CD8-positive, alpha-beta memory T cell (primary cell): Measurements from ENCODE around the gene RPLP2. TPM values are rescaled to one million over a fixed set of nuclear protein-coding genes. Genes with fewer than 3 reads are reported as not detected.
A peak's percentile ranks its signal among the peaks of the same experiment; 100 is the strongest.

Experiments
- CTCF ChIA-PET: fragments of 350-600 bp; sonication (Branson Sonifier 250); formaldehyde crosslinking; loops from one replicate; lab custom pipeline; 2021; ENCODE audit warnings: antibody characterized with exemption; lab: Charles Lee
- POLR2A ChIA-PET: fragments of 350-600 bp; sonication (Branson Sonifier 250); formaldehyde crosslinking; loops from one replicate; lab custom pipeline; 2021; ENCODE audit warnings: antibody characterized with exemption; lab: Charles Lee
- DNase-seq, 5 donors: peaks; one replicate each; pipeline versions ENCODE4 v3.0.0 to v3.0.0-alpha.2; 2020 to 2022; ENCODE audit warnings: mixed read lengths in 1 of 5
- H3K27ac ChIP-seq: one replicate; pipeline ENCODE4 v1.7.0; 2013; ENCODE audit warnings: low read depth, mild to moderate bottlenecking, low read length, moderate library complexity
- H3K27me3 ChIP-seq: 2 replicates; pipeline ENCODE4 v1.7.0; 2013; ENCODE audit warnings: low read length, mild to moderate bottlenecking; ENCODE audit not compliant: insufficient read depth, poor library complexity, severe bottlenecking
- H3K36me3 ChIP-seq: 2 replicates; pipeline ENCODE4 v1.7.0; 2013; ENCODE audit warnings: mild to moderate bottlenecking, low read length, moderate library complexity; ENCODE audit not compliant: insufficient read depth
- H3K4me1 ChIP-seq: 2 replicates; pipeline ENCODE4 v1.7.0; 2013; ENCODE audit warnings: mild to moderate bottlenecking, low read length, moderate library complexity; ENCODE audit not compliant: insufficient read depth
- H3K4me3 ChIP-seq: 2 replicates; pipeline ENCODE4 v1.7.0; 2013; ENCODE audit warnings: mild to moderate bottlenecking, low read length
- H3K9me3 ChIP-seq: 2 replicates; pipeline ENCODE4 v1.7.0; 2013; ENCODE audit warnings: mild to moderate bottlenecking, low read length
- H3K27ac Mint-ChIP-seq, 8 donors: one replicate each; pipeline ENCODE4 v1.8.0; 2020 to 2021; ENCODE audit warnings: mixed read lengths in 8 of 8, mild to moderate bottlenecking in 6 of 8, inconsistent platforms in 3 of 8, moderate library complexity in 3 of 8
- H3K27me3 Mint-ChIP-seq, 2 donors: one replicate each; pipeline ENCODE4 v1.8.0; 2020 to 2021; ENCODE audit warnings: mixed read lengths in 2 of 2, mild to moderate bottlenecking in 1 of 2, moderate library complexity in 1 of 2
- H3K36me3 Mint-ChIP-seq, 3 donors: one replicate each; pipeline ENCODE4 v1.8.0; 2020 to 2021; ENCODE audit warnings: mixed read lengths in 3 of 3, inconsistent platforms in 1 of 3, mild to moderate bottlenecking in 1 of 3
- H3K4me1 Mint-ChIP-seq, 3 donors: one replicate each; pipeline ENCODE4 v1.8.0; 2020 to 2021; ENCODE audit warnings: mixed read lengths in 3 of 3, inconsistent platforms in 1 of 3, mild to moderate bottlenecking in 1 of 3
- H3K4me3 Mint-ChIP-seq, 7 donors: one replicate each; pipeline ENCODE4 v1.8.0; 2020 to 2021; ENCODE audit warnings: mixed read lengths in 7 of 7, mild to moderate bottlenecking in 6 of 7, moderate library complexity in 4 of 7, inconsistent platforms in 2 of 7
- H3K9me3 Mint-ChIP-seq, 5 donors: one replicate each; pipeline ENCODE4 v1.8.0; 2020 to 2022; ENCODE audit warnings: mixed read lengths in 5 of 5, mild to moderate bottlenecking in 3 of 5, moderate library complexity in 2 of 5, inconsistent platforms in 1 of 5
- polyA plus RNA-seq: library from polyadenylated mRNA; unstranded; fragments of 300-500 nt; fragmentation: Illumina TruSeq; gene quantifications from one replicate; pipeline ENCODE4 v1.2.3, GENCODE V29; 2021
- total RNA-seq, 2 experiments: library from RNA; stranded (reverse); gene quantifications; one replicate each; pipeline ENCODE4 v1.2.3, GENCODE V29; 2021

The RPLP2 gene
- total and polyA plus RNA-seq, 3 experiments from 2014 or later: 2,769 to 3,158 (median 2,922) TPM

DNA sequence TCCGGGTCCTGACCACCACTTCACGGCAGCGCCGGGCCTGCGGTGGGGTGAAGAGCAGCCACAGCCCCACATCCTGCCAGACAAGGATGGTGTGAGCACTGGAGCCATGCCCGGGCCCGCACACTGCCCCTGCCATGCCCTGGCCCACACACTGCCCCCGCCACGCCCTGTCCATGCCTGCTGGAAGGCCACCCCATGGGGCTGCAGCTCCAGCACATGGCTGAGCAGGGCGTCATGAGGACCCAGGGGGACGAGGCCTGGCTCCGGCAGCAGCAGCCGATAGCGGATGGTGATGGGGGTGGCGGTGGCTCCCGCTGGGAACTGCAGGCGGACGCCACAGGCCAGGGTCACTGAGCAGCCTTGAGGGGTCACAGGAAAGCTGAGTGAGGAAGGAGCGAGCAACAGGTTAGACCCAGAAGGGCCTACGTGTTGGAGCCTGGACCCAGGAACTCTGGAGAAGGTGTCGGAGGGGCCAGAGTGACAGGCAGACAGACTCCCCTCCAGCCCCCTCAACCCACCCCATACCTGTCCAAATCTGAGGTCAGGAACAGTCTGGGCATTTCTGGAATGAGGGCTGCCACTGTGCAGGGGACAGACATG is 7.6 kb upstream of the RPLP2 start:
- POLR2A ChIA-PET: no interaction called here
- DNase-seq: no peak
- peak overlapping the region in 1 of 8 donors; percentile 60 for H3K27ac Mint-ChIP-seq
- no peaks in the 10 kb centered on the region for H3K9me3 ChIP-seq
- peak overlapping the region in 2 of 7 donors; percentile 19 to 68 for H3K4me3 Mint-ChIP-seq
- H3K36me3 Mint-ChIP-seq: peaks cover 0 to 2% (median 0%) of the 10 kb centered on the region in 3 donors
- no peaks in the 10 kb centered on the region for H3K27me3 Mint-ChIP-seq
- H3K4me3 ChIP-seq: no peak overlapping the region
- no peaks in the 10 kb centered on the region for H3K36me3 ChIP-seq
- H3K9me3 Mint-ChIP-seq: no peaks in the 10 kb centered on the region
- peaks cover 2 to 18% (median 6%) of the 10 kb centered on the region in 3 donors for H3K4me1 Mint-ChIP-seq
- peaks cover 13% of the 10 kb centered on the region for H3K4me1 ChIP-seq
- CTCF ChIA-PET: interaction anchor here (1.3 kb wide), 1 partner anchor 54 kb away, joined by 4 read pairs; the partner anchor contains the start of gene TALDO1
- H3K27me3 ChIP-seq: no peaks in the 10 kb centered on the region
- no peak overlapping the region for H3K27ac ChIP-seq

DNA sequence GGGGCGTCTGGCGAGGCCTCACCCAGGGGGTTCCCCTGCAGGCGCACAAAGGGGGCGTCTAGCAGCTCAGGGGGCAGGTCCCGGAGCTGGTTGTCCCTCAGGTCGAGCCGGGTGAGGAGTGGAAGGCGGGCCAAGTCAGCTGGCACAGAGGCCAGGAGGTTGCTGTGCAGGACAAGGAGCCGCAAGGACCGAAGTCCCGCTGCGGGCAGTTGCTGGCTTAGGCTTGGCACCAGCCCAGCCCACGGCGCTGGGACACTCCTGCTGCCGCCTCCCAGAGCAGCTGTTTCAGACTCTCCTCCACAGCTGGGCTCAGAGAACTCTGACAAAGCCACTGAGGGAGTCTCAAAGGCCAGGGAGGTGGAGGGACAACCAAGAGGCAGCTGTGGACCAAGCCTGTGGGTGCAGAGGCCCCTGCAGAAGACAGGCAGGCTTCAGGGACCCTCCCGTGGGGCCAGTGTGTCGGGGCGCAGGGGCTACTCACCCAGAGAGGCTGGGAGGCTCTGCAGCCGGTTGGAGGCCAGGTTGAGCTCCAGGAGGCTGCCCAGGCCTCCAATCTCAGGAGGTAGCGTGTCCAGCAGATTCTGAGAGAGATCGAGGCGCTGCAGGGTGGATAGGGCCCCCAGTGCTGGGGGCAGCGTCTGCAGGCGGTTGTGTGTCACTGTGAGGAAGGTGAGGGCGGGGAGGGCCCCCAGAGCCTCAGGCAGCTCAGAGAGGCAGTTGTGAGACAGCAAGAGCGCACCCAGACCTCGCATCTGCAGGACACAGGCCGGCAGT is 6.9 kb upstream of the RPLP2 start:
- Histone ChIP-seq H3K9me3 (no peaks in the 10 kb centered on the region), H3K4me1 (peaks cover 11% of the 10 kb centered on the region), H3K27me3 (no peaks in the 10 kb centered on the region), H3K27ac (no peak overlapping the region), H3K36me3 (no peaks in the 10 kb centered on the region), H3K4me3 (no peak overlapping the region)
- Mint-ChIP-seq H3K27ac (no peak overlapping the region), H3K27me3 (no peaks in the 10 kb centered on the region), H3K9me3 (no peaks in the 10 kb centered on the region), H3K4me3 (peak overlapping the region in 3 of 7 donors; percentile 2 to 23 (median 19)), H3K36me3 (no peaks in the 10 kb centered on the region), H3K4me1 (peaks cover 3 to 18% (median 6%) of the 10 kb centered on the region in 3 donors)
- CTCF ChIA-PET: no interaction called here
- no peak for DNase-seq
- POLR2A ChIA-PET: interaction anchor here (1.6 kb wide), 1 partner anchor 17 kb away, joined by 5 read pairs; the partner anchor contains the start of gene PNPLA2

DNA sequence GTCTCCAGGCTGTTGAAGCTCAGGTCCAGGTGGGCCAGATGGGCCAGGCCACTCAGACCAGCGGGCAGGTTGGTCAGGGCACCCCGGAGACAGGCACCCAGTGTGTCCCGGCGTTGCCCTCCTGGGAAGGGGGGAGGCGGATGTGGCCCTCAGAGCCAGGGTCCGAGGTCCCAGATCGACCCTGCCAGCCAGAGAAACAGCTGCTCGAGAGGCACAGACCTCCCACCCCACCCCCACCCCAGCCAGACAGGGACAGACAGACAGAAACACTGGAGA is 6.4 kb upstream of the RPLP2 start:
- DNase-seq: no peak
- Mint-ChIP-seq H3K4me1 (peaks cover 7 to 20% (median 8%) of the 10 kb centered on the region in 3 donors), H3K27ac (no peak overlapping the region), H3K4me3 (peak overlapping the region in 1 of 7 donors; percentile 39), H3K9me3 (no peaks in the 10 kb centered on the region), H3K27me3 (no peaks in the 10 kb centered on the region), H3K36me3 (no peaks in the 10 kb centered on the region)
- Histone ChIP-seq H3K4me1 (peaks cover 13% of the 10 kb centered on the region), H3K4me3 (no peak overlapping the region), H3K36me3 (no peaks in the 10 kb centered on the region), H3K27ac (no peak overlapping the region), H3K9me3 (no peaks in the 10 kb centered on the region), H3K27me3 (no peaks in the 10 kb centered on the region)
- CTCF ChIA-PET: no interaction called here
- POLR2A ChIA-PET: interaction anchor here (1.6 kb wide), 1 partner anchor 16 kb away, joined by 5 read pairs; the partner anchor contains the start of gene PNPLA2

DNA sequence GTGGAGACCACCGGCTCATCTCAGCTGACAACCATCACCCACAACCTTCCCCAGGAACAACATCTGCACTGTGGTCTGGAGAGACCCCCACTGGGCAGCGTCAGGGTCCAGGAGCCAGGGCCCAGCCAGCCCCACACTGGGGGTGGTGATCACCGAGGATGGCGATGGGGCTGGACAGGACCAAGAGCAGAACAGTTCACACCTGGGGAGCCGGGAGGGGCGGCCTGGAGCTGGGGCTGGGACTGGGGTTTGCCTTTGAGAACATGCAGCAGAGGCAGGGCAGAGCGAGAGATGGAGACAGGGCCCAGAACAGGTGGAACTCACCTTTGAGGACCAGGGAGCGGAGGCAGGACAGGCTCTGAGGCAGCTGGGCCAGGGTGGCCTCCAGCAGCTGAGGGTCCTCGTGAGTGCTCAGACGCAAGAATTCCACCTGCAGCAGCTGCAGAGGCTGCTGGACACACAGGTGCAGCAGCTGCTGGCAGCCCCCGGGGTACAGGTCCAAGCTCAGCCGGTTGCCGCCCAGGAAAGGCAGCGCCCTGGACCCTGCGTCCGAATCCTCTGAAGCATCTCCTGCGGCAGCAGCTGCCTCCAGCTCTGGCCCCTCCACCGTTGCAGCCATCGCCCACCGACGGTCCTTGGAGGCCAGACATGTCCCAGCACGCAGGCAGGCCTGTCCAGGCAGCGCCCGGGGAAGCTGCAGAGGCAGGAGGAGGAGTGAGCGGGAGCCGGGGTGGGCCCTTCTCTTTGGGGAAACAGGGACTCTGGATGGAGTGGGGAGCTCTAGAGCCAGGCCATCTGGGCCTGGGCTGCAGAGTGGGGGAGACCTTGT is 5.8 kb upstream of the RPLP2 start:
- Histone ChIP-seq H3K36me3 (no peaks in the 10 kb centered on the region), H3K9me3 (no peaks in the 10 kb centered on the region), H3K4me1 (peaks cover 19% of the 10 kb centered on the region), H3K27ac (peak overlapping the region; percentile 43), H3K27me3 (no peaks in the 10 kb centered on the region), H3K4me3 (peak overlapping the region; percentile 56)
- DNase-seq: no peak
- CTCF ChIA-PET: no interaction called here
- H3K4me3 Mint-ChIP-seq: peak overlapping the region; percentile 70 to 91 (median 80)
- peak overlapping the region in 4 of 8 donors; percentile 68 to 92 (median 87) for H3K27ac Mint-ChIP-seq
- H3K4me1 Mint-ChIP-seq: peaks cover 13 to 26% (median 13%) of the 10 kb centered on the region in 3 donors
- POLR2A ChIA-PET: interaction anchor here (0.7 to 1.6 kb wide), 2 partner anchors 16 to 28 kb away, joined by 5 read pairs; partner anchors contain the start of genes CD151 and PNPLA2
- H3K27me3 Mint-ChIP-seq: no peaks in the 10 kb centered on the region
- H3K36me3 Mint-ChIP-seq: no peaks in the 10 kb centered on the region
- no peaks in the 10 kb centered on the region for H3K9me3 Mint-ChIP-seq

DNA sequence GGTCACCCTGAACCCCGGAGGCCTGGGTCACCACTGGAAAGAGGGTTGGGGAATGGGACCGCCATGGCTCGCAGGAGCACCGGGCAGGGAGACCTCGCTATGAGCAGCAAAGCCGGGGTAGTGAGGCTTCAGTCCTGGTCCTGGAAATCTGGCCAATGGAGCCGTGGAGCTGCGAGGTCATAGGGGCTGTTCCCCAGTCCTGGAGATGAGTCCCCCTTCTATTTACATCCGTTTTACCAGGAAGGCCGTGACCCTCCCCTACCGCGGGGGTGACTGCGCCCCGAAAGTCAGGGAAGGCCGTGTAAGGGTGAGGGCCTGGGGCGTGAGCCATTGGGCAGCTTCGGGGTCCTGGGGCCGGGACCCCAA is 5.2 kb upstream of the RPLP2 start:
- CTCF ChIA-PET: interaction anchor here (1.7 kb wide), 1 partner anchor 15 kb away, joined by 5 read pairs; the partner anchor contains the start of gene PNPLA2

DNA sequence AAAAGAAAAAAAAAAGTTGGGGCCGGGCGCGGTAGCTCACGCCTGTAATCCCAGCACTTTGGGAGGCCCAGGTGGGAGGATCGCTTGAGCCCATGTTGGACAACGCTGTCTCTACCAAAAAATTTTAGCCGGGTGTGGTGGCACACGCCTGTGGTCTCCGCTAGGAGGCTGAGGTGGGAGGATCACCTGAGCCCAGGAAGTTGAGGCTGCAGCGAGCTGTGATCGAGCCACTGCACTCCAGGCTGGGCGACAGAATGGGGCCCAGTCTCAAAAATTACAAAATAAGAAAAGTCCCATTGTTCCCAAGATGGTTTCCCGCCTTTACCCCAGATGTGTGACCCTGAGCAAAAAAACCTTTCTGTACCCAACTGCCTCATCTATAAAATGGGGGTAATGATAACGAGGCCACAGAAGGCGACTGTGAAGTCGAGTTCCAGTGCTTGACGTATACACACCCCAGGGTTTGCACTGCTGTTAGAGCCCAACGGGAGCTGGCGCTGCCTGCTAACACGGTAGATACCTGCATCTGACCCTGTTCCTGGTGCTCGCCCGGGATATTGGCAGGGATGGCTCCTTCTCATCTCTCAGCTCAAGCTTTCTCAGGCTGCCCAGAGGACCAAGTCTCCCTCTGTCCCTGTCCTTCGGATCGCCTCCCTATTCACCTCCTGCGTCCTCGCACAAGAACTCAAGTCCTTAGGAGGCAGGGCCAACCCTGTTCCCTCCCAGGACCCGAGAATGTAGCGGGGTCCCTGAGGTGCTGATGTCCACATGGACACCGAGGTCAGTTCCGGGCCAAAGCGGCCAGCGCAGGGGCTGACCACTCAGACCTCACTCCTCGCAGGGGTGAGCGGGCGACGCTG is 1.1 kb upstream of the RPLP2 start:
- H3K4me1 Mint-ChIP-seq: peaks cover 33 to 59% (median 34%) of the 10 kb centered on the region in 3 donors
- ChIA-PET POLR2A (interaction anchor here (0.6 to 2.0 kb wide), 9 partner anchors 10 to 601 kb away, joined by 3 to 38 read pairs (median 3); partner anchors contain the start of genes BET1L, CD151, HRAS and PNPLA2), CTCF (interaction anchor here (1.4 to 1.6 kb wide), 2 partner anchors 11 to 14 kb away, joined by 4 to 5 read pairs; no protein-coding TSS in a partner anchor)
- Histone ChIP-seq H3K36me3 (peaks cover 20% of the 10 kb centered on the region), H3K9me3 (no peaks in the 10 kb centered on the region), H3K4me3 (peak overlapping the region; percentile 100), H3K27ac (peak overlapping the region; percentile 92), H3K4me1 (peaks cover 35% of the 10 kb centered on the region), H3K27me3 (no peaks in the 10 kb centered on the region)
- no peaks in the 10 kb centered on the region for H3K9me3 Mint-ChIP-seq
- H3K27me3 Mint-ChIP-seq: no peaks in the 10 kb centered on the region
- H3K36me3 Mint-ChIP-seq: peaks cover 0 to 35% (median 2%) of the 10 kb centered on the region in 3 donors
- H3K27ac Mint-ChIP-seq: peak overlapping the region; percentile 92 to 100 (median 98)
- peak overlapping the region; percentile 94 to 100 (median 95) for H3K4me3 Mint-ChIP-seq
- peak in 3 of 5 donors; percentile 50 to 75 (median 51) for DNase-seq

More for the DNA sequence above, 5.2 kb upstream of the RPLP2 start:
- no peak for DNase-seq
- H3K4me3 ChIP-seq: peak overlapping the region; percentile 56
- no peaks in the 10 kb centered on the region for H3K9me3 ChIP-seq
- peaks cover 19% of the 10 kb centered on the region for H3K4me1 ChIP-seq
- H3K27me3 Mint-ChIP-seq: no peaks in the 10 kb centered on the region
- POLR2A ChIA-PET: interaction anchor here (0.6 to 1.6 kb wide), 4 partner anchors 15 to 156 kb away, joined by 4 to 5 read pairs (median 4); partner anchors contain the start of genes CD151 and PNPLA2
- no peaks in the 10 kb centered on the region for H3K27me3 ChIP-seq
- H3K4me3 Mint-ChIP-seq: peak overlapping the region; percentile 70 to 91 (median 80)
- no peaks in the 10 kb centered on the region for H3K36me3 ChIP-seq
- no peaks in the 10 kb centered on the region for H3K9me3 Mint-ChIP-seq
- H3K27ac Mint-ChIP-seq: peak overlapping the region in 5 of 8 donors; percentile 54 to 88 (median 86)
- H3K36me3 Mint-ChIP-seq: peaks cover 0 to 2% (median 0%) of the 10 kb centered on the region in 3 donors
- H3K27ac ChIP-seq: peak overlapping the region; percentile 43
- H3K4me1 Mint-ChIP-seq: peaks cover 14 to 29% (median 15%) of the 10 kb centered on the region in 3 donors
